ENCODE measurements around the gene RALGPS1.

RALGPS1 gene

DNA sequence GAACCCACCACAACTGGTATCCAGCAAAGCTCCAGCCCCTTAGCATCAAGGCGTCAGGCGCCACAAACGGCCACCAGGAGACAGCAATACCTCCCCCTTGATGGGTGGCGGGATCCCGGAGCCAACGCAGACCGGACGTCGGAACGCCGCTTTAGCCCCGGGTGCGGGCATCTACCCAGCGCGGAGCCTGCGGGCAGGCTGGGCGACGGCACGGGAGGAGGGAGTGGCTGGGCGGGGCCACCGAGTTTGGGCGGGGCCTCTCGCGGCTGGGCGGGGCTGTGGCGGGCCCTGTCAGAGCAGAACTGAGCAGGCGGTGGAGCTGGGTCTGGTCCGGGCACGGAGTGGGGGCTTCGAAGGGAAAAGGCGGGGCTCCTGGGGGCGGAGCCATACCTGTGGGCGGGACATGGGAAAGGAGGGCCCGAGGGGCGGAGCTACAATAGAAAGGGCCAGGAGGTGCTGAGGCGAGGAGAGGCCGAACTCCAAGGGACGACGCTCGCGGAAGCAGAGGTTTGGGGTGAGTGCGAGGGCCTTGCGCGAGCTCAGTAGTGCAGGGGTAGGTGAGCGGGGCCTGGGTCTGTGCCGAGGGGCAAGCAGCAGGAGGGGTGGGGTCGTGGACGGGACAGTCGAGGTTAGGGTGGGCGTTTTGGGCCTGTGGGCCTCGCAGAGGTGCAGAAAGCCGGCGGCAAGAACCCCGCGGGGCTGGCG, 309.7 kb downstream of the RALGPS1 start:
- H3K9me3 ChIP-seq (ENCODE audit: control insufficient read depth, low read length) = no peaks in the 10 kb centered on the region
- peak overlapping the region; percentile 87 for H2AFZ ChIP-seq
- H3K4me2 ChIP-seq (ENCODE audit: low read length) = peak overlapping the region; percentile 81
- peak overlapping the region; percentile 68 for H3K27ac ChIP-seq
- H3K9ac ChIP-seq = no peak overlapping the region
- peak; percentile 41 for TF ChIP-seq CTCF (IDR thresholded peaks at IDR 0.05)
- H3K36me3 ChIP-seq (ENCODE audit: control insufficient read depth, insufficient read depth, low read length) = no peaks in the 10 kb centered on the region
- H3K79me2 ChIP-seq = no peaks in the 10 kb centered on the region
- H3K4me1 ChIP-seq = peaks cover 4% of the 10 kb centered on the region
- H3K4me3 ChIP-seq (ENCODE audit: low read depth, low read length) = peak overlapping the region; percentile 73
- no peaks in the 10 kb centered on the region for H3K27me3 ChIP-seq (ENCODE audit: control insufficient read depth, insufficient read depth, low read length)

- peak overlapping the region; percentile 81 for H3K4me2 ChIP-seq (ENCODE audit: low read length)
- peak overlapping the region; percentile 81 for H2AFZ ChIP-seq
- H3K79me2 ChIP-seq = no peaks in the 10 kb centered on the region
- H3K36me3 ChIP-seq (ENCODE audit: control insufficient read depth, insufficient read depth, low read length) = no peaks in the 10 kb centered on the region
- no peak overlapping the region for H3K9ac ChIP-seq
- no peak overlapping the region for H3K27ac ChIP-seq
- peak overlapping the region; percentile 73 for H3K4me3 ChIP-seq (ENCODE audit: low read depth, low read length)
- peaks cover 4% of the 10 kb centered on the region for H3K4me1 ChIP-seq
- H3K9me3 ChIP-seq (ENCODE audit: control insufficient read depth, low read length) = no peaks in the 10 kb centered on the region
- TF ChIP-seq CTCF (IDR thresholded peaks at IDR 0.05) = no peak
- no peaks in the 10 kb centered on the region for H3K27me3 ChIP-seq (ENCODE audit: control insufficient read depth, insufficient read depth, low read length)
Measured at GRCh38 chr9:127224883-127225739, 310.5 kb downstream of the RALGPS1 start.

DNA sequence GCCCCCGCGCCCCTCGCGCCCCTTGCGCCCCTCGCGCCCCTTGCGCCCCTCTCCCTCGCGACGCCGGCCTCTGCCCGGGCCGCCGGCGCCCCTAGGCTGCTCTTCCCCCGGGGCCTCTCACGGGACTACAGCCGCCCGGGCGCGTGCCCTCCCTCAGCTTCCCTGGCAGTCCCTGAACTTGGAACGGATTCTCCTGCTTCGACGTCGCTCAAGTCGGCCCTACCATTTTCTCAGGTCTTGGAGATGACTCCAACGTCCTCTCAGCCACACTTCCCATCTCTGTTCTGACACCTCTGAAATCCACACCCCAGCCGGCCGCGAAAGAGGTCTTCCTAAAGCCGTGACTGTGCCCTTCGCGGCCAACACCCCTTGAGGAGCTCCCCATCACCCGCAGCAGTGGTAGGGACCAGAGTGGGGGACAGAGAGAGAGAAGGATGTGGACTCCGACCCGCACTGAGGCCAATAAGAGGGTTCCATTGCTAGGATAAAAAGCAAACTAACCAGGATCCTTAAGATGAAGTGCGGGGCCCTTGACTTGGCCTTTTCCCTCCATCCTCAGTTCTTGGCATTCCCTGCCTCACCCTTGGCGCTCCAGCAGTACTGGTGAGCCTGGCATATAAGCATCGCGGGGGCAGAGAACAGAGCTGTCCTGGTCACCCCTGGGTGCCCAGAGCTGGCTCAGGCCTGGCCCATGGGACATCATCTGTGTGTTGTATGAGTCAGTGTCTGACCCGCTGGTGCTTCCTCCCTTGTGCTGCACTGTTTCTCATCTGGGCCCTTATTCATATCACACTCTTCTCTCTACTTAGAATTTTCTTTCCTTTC, 311.4 kb downstream of the RALGPS1 start:
- Histone ChIP-seq H3K36me3 (ENCODE audit: control insufficient read depth, insufficient read depth, low read length) (no peaks in the 10 kb centered on the region), H3K79me2 (no peaks in the 10 kb centered on the region), H2AFZ (peak overlapping the region; percentile 42), H3K9me3 (ENCODE audit: control insufficient read depth, low read length) (no peaks in the 10 kb centered on the region), H3K27ac (no peak overlapping the region), H3K4me1 (peaks cover 4% of the 10 kb centered on the region), H3K4me2 (ENCODE audit: low read length) (peak overlapping the region; percentile 72), H3K27me3 (ENCODE audit: control insufficient read depth, insufficient read depth, low read length) (no peaks in the 10 kb centered on the region), H3K9ac (no peak overlapping the region), H3K4me3 (ENCODE audit: low read depth, low read length) (no peak overlapping the region)
- TF ChIP-seq CTCF (IDR thresholded peaks at IDR 0.05) = no peak

- Histone ChIP-seq H3K4me1 (peaks cover 10% of the 10 kb centered on the region), H3K4me3 (ENCODE audit: low read depth, low read length) (no peak overlapping the region), H3K9me3 (ENCODE audit: control insufficient read depth, low read length) (no peaks in the 10 kb centered on the region), H3K79me2 (no peaks in the 10 kb centered on the region), H2AFZ (no peak overlapping the region), H3K4me2 (ENCODE audit: low read length) (peak overlapping the region; percentile 21), H3K27me3 (ENCODE audit: control insufficient read depth, insufficient read depth, low read length) (no peaks in the 10 kb centered on the region), H3K9ac (no peak overlapping the region), H3K27ac (peak overlapping the region; percentile 11), H3K36me3 (ENCODE audit: control insufficient read depth, insufficient read depth, low read length) (no peaks in the 10 kb centered on the region)
- TF ChIP-seq CTCF (IDR thresholded peaks at IDR 0.05) = no peak
Measured at GRCh38 chr9:127229691-127230417, 315.3 kb downstream of the RALGPS1 start.

Data from parathyroid adenoma (tissue), 2 donors.